Smooth muscle cell (in vitro differentiated cells): ENCODE measurements around the gene NXF1. TPM values are rescaled to one million over a fixed set of nuclear protein-coding genes. Genes with fewer than 3 reads are reported as not detected.

Source experiments
- DNase-seq: peaks from one replicate; lab custom pipeline; 2025; ENCODE audit not compliant: unreplicated experiment; lab: John Stamatoyannopoulos, UW
- H2AFZ ChIP-seq: fragments of 200-600 bp; sonication (generic); 2 replicates; pipeline ENCODE4 v1.6.0; 2016; ENCODE audit warnings: antibody characterized with exemption, low read depth, mild to moderate bottlenecking
- H3F3A ChIP-seq: fragments of 200-600 bp; sonication (generic); 2 replicates; pipeline ENCODE4 v1.6.0; 2017; ENCODE audit warnings: antibody characterized with exemption, low read depth
- H3K27ac ChIP-seq: fragments of 200-600 bp; sonication (generic); 2 replicates; pipeline ENCODE4 v1.5.1; 2016; ENCODE audit warnings: low read depth, mild to moderate bottlenecking
- H3K27me3 ChIP-seq: fragments of 200-600 bp; sonication (generic); 2 replicates; pipeline ENCODE4 v1.6.1; 2016; ENCODE audit warnings: low read depth, mild to moderate bottlenecking
- H3K36me3 ChIP-seq: fragments of 200-600 bp; sonication (generic); 2 replicates; pipeline ENCODE4 v1.5.1; 2016; ENCODE audit warnings: low read depth
- H3K4me1 ChIP-seq: fragments of 200-600 bp; sonication (generic); 2 replicates; pipeline ENCODE4 v1.5.1; 2016; ENCODE audit warnings: low read depth
- H3K4me2 ChIP-seq: fragments of 200-600 bp; sonication (generic); 2 replicates; pipeline ENCODE4 v1.6.0; 2016; ENCODE audit warnings: mild to moderate bottlenecking
- H3K4me3 ChIP-seq: fragments of 200-600 bp; sonication (generic); 2 replicates; pipeline ENCODE4 v1.5.1; 2016; ENCODE audit warnings: mild to moderate bottlenecking
- H3K79me2 ChIP-seq: fragments of 200-600 bp; sonication (generic); 2 replicates; pipeline ENCODE4 v1.6.0; 2016; ENCODE audit warnings: low read depth, mild to moderate bottlenecking
- H3K9ac ChIP-seq: fragments of 200-600 bp; sonication (generic); 2 replicates; pipeline ENCODE4 v1.6.0; 2016; ENCODE audit warnings: low read depth
- H3K9me3 ChIP-seq: fragments of 200-600 bp; sonication (generic); replicated peaks from 2 replicates; pipeline ENCODE4 v1.5.1; 2016; ENCODE audit warnings: low read depth
- H4K20me1 ChIP-seq: fragments of 200-600 bp; sonication (generic); 2 replicates; pipeline ENCODE4 v1.6.0; 2016; ENCODE audit warnings: low read depth
- WGBS: methylation state at CpG from one replicate; pipeline ENCODE4 v1.1.7; 2016; ENCODE audit warnings: low lambda C conversion rate; 5-methylcytosine and 5-hydroxymethylcytosine counted together
- polyA plus RNA-seq: library from polyadenylated mRNA; unstranded; fragments of >200 nt; fragmentation: Nextera tagmentation; extraction: Ambion mirVana; gene quantifications from 2 replicates; pipeline ENCODE4 v1.2.1, GENCODE V29; 2016
- total RNA-seq: library from RNA; depleted of rRNA; stranded (reverse); fragments of >200 nt; gene quantifications from 2 replicates; pipeline ENCODE4 v1.2.3, GENCODE V29; 2014
- TF ChIP-seq, protein P1 (sequence below): fragments of 200-600 bp; sonication (generic); IDR thresholded peaks from 2 replicates; pipeline ENCODE4 v1.5.1; 2017; ENCODE audit warnings: borderline replicate concordance, mild to moderate bottlenecking, antibody characterized with exemption; ENCODE audit not compliant: insufficient read depth, poor library complexity, severe bottlenecking

NXF1 gene
- total and polyA plus RNA-seq, 2 experiments from 2014 or later = 33.4 to 46.5 TPM

DNA sequence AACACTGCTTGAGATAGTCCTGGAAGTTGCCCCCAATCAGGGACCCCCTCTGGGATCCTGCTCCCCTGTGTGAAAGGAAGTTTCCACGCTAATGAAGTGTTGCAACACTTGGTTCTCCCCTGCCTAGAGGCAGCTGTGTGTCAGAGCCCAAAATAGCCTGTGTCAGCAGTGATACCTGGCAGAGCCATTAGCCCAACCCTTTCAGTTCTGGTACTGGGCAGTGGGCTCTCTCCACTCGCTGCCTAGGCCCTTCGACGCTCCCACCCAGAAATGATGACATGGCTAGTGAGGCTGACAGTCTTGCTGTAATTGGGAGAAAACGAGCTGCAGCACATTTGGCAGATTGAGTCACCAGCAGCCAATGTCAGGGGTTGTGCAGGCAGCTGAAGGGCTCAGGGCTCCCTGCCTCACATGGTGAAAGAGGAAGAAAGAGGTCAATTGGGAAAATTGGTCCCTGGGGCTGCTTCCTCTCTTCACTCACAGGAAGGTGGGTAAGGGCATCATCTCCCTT lies 1.4 kb upstream of the NXF1 start:
- H3K4me3 ChIP-seq = no peak overlapping the region
- 45% methylated on average over 5 of the region's 5 CpGs for WGBS
- peak overlapping the region; percentile 48 for H3K9ac ChIP-seq
- peak overlapping the region; percentile 82 for H3K27ac ChIP-seq
- TF ChIP-seq, protein P1, sequence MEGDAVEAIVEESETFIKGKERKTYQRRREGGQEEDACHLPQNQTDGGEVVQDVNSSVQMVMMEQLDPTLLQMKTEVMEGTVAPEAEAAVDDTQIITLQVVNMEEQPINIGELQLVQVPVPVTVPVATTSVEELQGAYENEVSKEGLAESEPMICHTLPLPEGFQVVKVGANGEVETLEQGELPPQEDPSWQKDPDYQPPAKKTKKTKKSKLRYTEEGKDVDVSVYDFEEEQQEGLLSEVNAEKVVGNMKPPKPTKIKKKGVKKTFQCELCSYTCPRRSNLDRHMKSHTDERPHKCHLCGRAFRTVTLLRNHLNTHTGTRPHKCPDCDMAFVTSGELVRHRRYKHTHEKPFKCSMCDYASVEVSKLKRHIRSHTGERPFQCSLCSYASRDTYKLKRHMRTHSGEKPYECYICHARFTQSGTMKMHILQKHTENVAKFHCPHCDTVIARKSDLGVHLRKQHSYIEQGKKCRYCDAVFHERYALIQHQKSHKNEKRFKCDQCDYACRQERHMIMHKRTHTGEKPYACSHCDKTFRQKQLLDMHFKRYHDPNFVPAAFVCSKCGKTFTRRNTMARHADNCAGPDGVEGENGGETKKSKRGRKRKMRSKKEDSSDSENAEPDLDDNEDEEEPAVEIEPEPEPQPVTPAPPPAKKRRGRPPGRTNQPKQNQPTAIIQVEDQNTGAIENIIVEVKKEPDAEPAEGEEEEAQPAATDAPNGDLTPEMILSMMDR = no peak
- H3F3A ChIP-seq = peaks cover 30% of the 10 kb centered on the region
- H3K9me3 ChIP-seq = no peaks in the 10 kb centered on the region
- H3K79me2 ChIP-seq = peaks cover 33% of the 10 kb centered on the region
- peaks cover 18% of the 10 kb centered on the region for H3K4me1 ChIP-seq
- DNase-seq = no peak
- H3K4me2 ChIP-seq = peak overlapping the region; percentile 93
- no peaks in the 10 kb centered on the region for H3K27me3 ChIP-seq
- no peak overlapping the region for H2AFZ ChIP-seq
- H3K36me3 ChIP-seq = peaks cover under 1% of the 10 kb centered on the region
- H4K20me1 ChIP-seq = peaks cover 32% of the 10 kb centered on the region

GRCh38 chr11:62805961-62806441 lies 761 bp upstream of the NXF1 start:
- 33% methylated on average over 12 of the region's 12 CpGs for WGBS
- H3K9ac ChIP-seq = peak overlapping the region; percentile 55
- TF ChIP-seq, protein P1 = no peak
- H3K4me2 ChIP-seq = peak overlapping the region; percentile 93
- peaks cover 18% of the 10 kb centered on the region for H3K4me1 ChIP-seq
- peak overlapping the region; percentile 82 for H3K27ac ChIP-seq
- peaks cover 30% of the 10 kb centered on the region for H3F3A ChIP-seq
- H3K9me3 ChIP-seq = no peaks in the 10 kb centered on the region
- DNase-seq = no peak
- H3K4me3 ChIP-seq = peak overlapping the region; percentile 97
- no peaks in the 10 kb centered on the region for H3K27me3 ChIP-seq
- H3K36me3 ChIP-seq = peaks cover 6% of the 10 kb centered on the region
- peaks cover 32% of the 10 kb centered on the region for H4K20me1 ChIP-seq
- H2AFZ ChIP-seq = no peak overlapping the region
- H3K79me2 ChIP-seq = peaks cover 33% of the 10 kb centered on the region

DNA sequence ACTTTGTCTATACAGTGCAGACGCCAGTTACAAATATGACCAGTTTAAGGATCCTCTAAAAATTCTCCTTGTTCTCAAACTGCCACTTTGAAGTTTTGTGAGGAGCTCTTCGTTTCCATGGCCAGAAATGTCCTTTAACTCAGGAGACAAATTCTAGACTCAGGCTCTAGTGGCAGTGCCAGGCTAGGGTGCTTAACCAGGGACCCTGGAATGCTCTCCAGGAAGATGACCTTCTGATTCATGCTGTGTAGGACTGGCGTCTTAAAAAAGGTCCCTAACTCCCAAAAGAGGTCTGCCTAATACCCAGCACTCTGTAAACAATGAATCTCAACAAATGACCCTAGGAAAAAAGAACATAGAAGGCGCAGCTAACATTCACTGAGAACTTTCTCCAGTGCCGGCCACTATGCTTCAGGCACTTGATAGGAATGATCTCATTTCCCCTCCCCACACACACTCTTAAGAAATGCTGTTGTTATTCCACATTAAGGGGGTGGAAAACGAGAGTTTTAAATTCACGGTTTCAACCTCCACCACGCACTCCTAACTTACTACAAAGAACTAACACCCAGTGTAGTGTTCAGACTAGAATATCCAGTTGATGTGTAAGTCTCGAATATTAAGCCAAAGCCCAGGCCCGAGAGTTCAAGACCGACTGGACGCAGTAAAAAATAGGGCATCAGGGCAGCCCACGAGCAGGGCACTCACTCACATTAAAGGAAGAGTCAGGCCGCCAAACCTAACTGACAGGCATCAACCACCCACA lies 747 bp downstream of the NXF1 start:
- WGBS = 11% methylated on average over 14 of the region's 14 CpGs
- H3K4me3 ChIP-seq = peak overlapping the region; percentile 97
- H3K4me2 ChIP-seq = peak overlapping the region; percentile 93
- peaks cover 30% of the 10 kb centered on the region for H3F3A ChIP-seq
- H4K20me1 ChIP-seq = peaks cover 32% of the 10 kb centered on the region
- H3K27me3 ChIP-seq = no peaks in the 10 kb centered on the region
- no peak for DNase-seq
- TF ChIP-seq, protein P1 = no peak
- H3K9me3 ChIP-seq = no peaks in the 10 kb centered on the region
- peaks cover 33% of the 10 kb centered on the region for H3K79me2 ChIP-seq
- peaks cover 12% of the 10 kb centered on the region for H3K36me3 ChIP-seq
- H3K9ac ChIP-seq = peak overlapping the region; percentile 94
- H2AFZ ChIP-seq = no peak overlapping the region
- peaks cover 18% of the 10 kb centered on the region for H3K4me1 ChIP-seq
- peak overlapping the region; percentile 91 for H3K27ac ChIP-seq

GRCh38 chr11:62801071-62801470 lies 4.2 kb downstream of the NXF1 start:
- Histone ChIP-seq H3K4me1 (peaks cover 10% of the 10 kb centered on the region), H2AFZ (no peak overlapping the region), H3K9ac (no peak overlapping the region), H3K4me2 (no peak overlapping the region), H3K4me3 (no peak overlapping the region), H3K27ac (no peak overlapping the region), H3K9me3 (no peaks in the 10 kb centered on the region), H3K79me2 (peaks cover 33% of the 10 kb centered on the region), H3K36me3 (peaks cover 18% of the 10 kb centered on the region), H4K20me1 (peaks cover 32% of the 10 kb centered on the region), H3F3A (peaks cover 11% of the 10 kb centered on the region), H3K27me3 (no peaks in the 10 kb centered on the region)
- DNase-seq = no peak
- 100% methylated on average over 4 of the region's 4 CpGs for WGBS
- TF ChIP-seq, protein P1 = no peak
